GM23338 (cell line): ENCODE results near the gene CCDC122. TPM values are rescaled to one million over a fixed set of nuclear protein-coding genes. Genes with fewer than 3 reads are reported as not detected.

ENCODE experiments used
- ATAC-seq: fragments of 200-7000 bp; cut with Tn5 transposase; 3 replicates; pipeline ENCODE4 v1.9.1; 2020
- DNase-seq: peaks from one replicate; pipeline ENCODE4 v3.0.0-alpha.2; 2015; ENCODE audit warnings: low spot score
- H2AFZ ChIP-seq: fragments of 200-600 bp; sonication (generic); 2 replicates; pipeline ENCODE4 v1.8.0; 2016; ENCODE audit warnings: antibody characterized with exemption, mild to moderate bottlenecking, moderate library complexity
- H3F3A ChIP-seq: fragments of 200-600 bp; sonication (generic); replicated peaks from 2 replicates; pipeline ENCODE4 v1.8.0; 2017; ENCODE audit warnings: antibody characterized with exemption, mixed run types, low read depth
- H3K27ac ChIP-seq: fragments of 200-600 bp; sonication (generic); 2 replicates; pipeline ENCODE4 v1.6.1; 2016; ENCODE audit warnings: low read depth
- H3K27me3 ChIP-seq: fragments of 200-600 bp; sonication (generic); 2 replicates; pipeline ENCODE4 v1.8.0; 2016; ENCODE audit warnings: mild to moderate bottlenecking, mixed run types, moderate library complexity; ENCODE audit not compliant: insufficient read depth
- H3K36me3 ChIP-seq: fragments of 200-600 bp; sonication (generic); 2 replicates; pipeline ENCODE4 v1.8.0; 2016; ENCODE audit warnings: mild to moderate bottlenecking; ENCODE audit not compliant: insufficient read depth
- H3K4me1 ChIP-seq: fragments of 200-600 bp; sonication (generic); 2 replicates; pipeline ENCODE4 v1.8.0; 2016; ENCODE audit warnings: mild to moderate bottlenecking, moderate library complexity; ENCODE audit not compliant: insufficient read depth
- H3K4me2 ChIP-seq: fragments of 200-600 bp; sonication (generic); 2 replicates; pipeline ENCODE4 v1.7.1; 2017; ENCODE audit warnings: mixed run types
- H3K4me3 ChIP-seq: fragments of 200-600 bp; sonication (generic); 2 replicates; pipeline ENCODE4 v1.6.1; 2016; ENCODE audit warnings: mixed run types
- H3K79me2 ChIP-seq: fragments of 200-600 bp; sonication (generic); replicated peaks from 2 replicates; pipeline ENCODE4 v1.8.0; 2017; ENCODE audit warnings: mild to moderate bottlenecking; ENCODE audit not compliant: insufficient read depth
- H3K9me2 ChIP-seq: fragments of 200-600 bp; sonication (generic); 2 replicates; pipeline ENCODE4 v1.8.0; 2017; ENCODE audit not compliant: insufficient read depth
- H4K20me1 ChIP-seq: fragments of 200-600 bp; sonication (generic); replicated peaks from 2 replicates; pipeline ENCODE4 v1.8.0; 2017; ENCODE audit warnings: mild to moderate bottlenecking; ENCODE audit not compliant: insufficient read depth
- H3K27ac Mint-ChIP-seq: 2 replicates; pipeline ENCODE4 v1.8.0; 2020; ENCODE audit warnings: inconsistent platforms, mild to moderate bottlenecking, moderate library complexity, mixed read lengths
- H3K27me3 Mint-ChIP-seq: 3 replicates; pipeline ENCODE4 v1.8.0; 2022; ENCODE audit warnings: low read depth, mild to moderate bottlenecking, moderate library complexity, mixed read lengths, inconsistent platforms; ENCODE audit not compliant: insufficient read depth, poor library complexity
- H3K36me3 Mint-ChIP-seq: 3 replicates; pipeline ENCODE4 v1.8.0; 2021; ENCODE audit warnings: low read depth, mild to moderate bottlenecking, inconsistent platforms, moderate library complexity, mixed read lengths
- H3K4me1 Mint-ChIP-seq: 3 replicates; pipeline ENCODE4 v1.8.0; 2020; ENCODE audit warnings: mild to moderate bottlenecking, inconsistent platforms, mixed read lengths
- H3K4me3 Mint-ChIP-seq: 3 replicates; pipeline ENCODE4 v1.8.0; 2021; ENCODE audit warnings: moderate library complexity, mild to moderate bottlenecking, inconsistent platforms, mixed read lengths
- H3K9me3 Mint-ChIP-seq: 3 replicates; pipeline ENCODE4 v1.8.0; 2020; ENCODE audit warnings: moderate library complexity, mild to moderate bottlenecking, inconsistent platforms, mixed read lengths
- POLR2AphosphoS5 ChIP-seq: IDR thresholded peaks from 2 replicates; pipeline ENCODE4 v1.6.1; 2016; ENCODE audit warnings: antibody characterized with exemption, low read depth
- REST ChIP-seq: IDR thresholded peaks from one replicate; pipeline ENCODE4 v1.6.1; 2018; ENCODE audit warnings: antibody characterized with exemption; ENCODE audit not compliant: unreplicated experiment
- STAT1 ChIP-seq: IDR thresholded peaks from one replicate; pipeline ENCODE4 v1.6.1; 2016; ENCODE audit warnings: antibody characterized with exemption; ENCODE audit not compliant: unreplicated experiment
- ZNF114 ChIP-seq: fragments of 250-450 bp; sonication (Bioruptor Pico); IDR thresholded peaks from 2 replicates; pipeline ENCODE4 v1.5.0; 2020; ENCODE audit warnings: mild to moderate bottlenecking, moderate library complexity
- ZNF462 ChIP-seq: fragments of 250-450 bp; sonication (Bioruptor Pico); IDR thresholded peaks from 2 replicates; pipeline ENCODE4 v1.5.0; 2020; ENCODE audit warnings: mild to moderate bottlenecking, moderate library complexity
- polyA plus RNA-seq: library from polyadenylated mRNA; unstranded; fragments of >200 nt; fragmentation: Nextera tagmentation; extraction: Ambion mirVana; gene quantifications from 2 replicates; pipeline ENCODE4 v1.2.1, GENCODE V29; 2016
- total RNA-seq: library from RNA; depleted of rRNA; stranded (reverse); fragments of >200 nt; shearing (Covaris generic); gene quantifications from 2 replicates; pipeline ENCODE4 v1.2.3, GENCODE V29; 2014

Gene CCDC122
- total and polyA plus RNA-seq, 2 experiments from 2014 or later = 7.5 to 30.6 TPM

- TF ChIP-seq ZNF462 (CRISPR knock-in tag) (no peak), REST (no peak), STAT1 (no peak)
These were observed 31.4 kb downstream of the CCDC122 start (continued) for GRCh38 chr13:43848001-43848649.

GRCh38 chr13:43846496-43847158 is 32.9 kb downstream of the CCDC122 start:
- H3K4me3 Mint-ChIP-seq = no peak overlapping the region
- no peaks in the 10 kb centered on the region for H3K9me2 ChIP-seq
- H3K36me3 ChIP-seq = no peaks in the 10 kb centered on the region
- no peak overlapping the region for H3K4me2 ChIP-seq
- no peaks in the 10 kb centered on the region for H3K79me2 ChIP-seq
- ATAC-seq (no peak), DNase-seq (no peak)
- no peak overlapping the region; the same call in 1 of the 2 replicates for H3K27ac Mint-ChIP-seq
- no peak overlapping the region for H3K4me3 ChIP-seq
- no peaks in the 10 kb centered on the region; the same call in 2 of the 3 replicates for H3K4me1 Mint-ChIP-seq
- no peaks in the 10 kb centered on the region for H3K27me3 Mint-ChIP-seq
- H3K36me3 Mint-ChIP-seq = peaks cover 21% of the 10 kb centered on the region
- H2AFZ ChIP-seq = no peak overlapping the region
- H3K4me1 ChIP-seq = no peaks in the 10 kb centered on the region
- H3F3A ChIP-seq = no peaks in the 10 kb centered on the region
- H4K20me1 ChIP-seq = no peaks in the 10 kb centered on the region
- no peak overlapping the region for H3K27ac ChIP-seq
- peaks cover 18% of the 10 kb centered on the region for H3K9me3 Mint-ChIP-seq
- no peaks in the 10 kb centered on the region for H3K27me3 ChIP-seq
- TF ChIP-seq ZNF114 (no peak), POLR2AphosphoS5 (no peak)
